ENCODE results near the gene HK2.

The HK2 gene

DNA sequence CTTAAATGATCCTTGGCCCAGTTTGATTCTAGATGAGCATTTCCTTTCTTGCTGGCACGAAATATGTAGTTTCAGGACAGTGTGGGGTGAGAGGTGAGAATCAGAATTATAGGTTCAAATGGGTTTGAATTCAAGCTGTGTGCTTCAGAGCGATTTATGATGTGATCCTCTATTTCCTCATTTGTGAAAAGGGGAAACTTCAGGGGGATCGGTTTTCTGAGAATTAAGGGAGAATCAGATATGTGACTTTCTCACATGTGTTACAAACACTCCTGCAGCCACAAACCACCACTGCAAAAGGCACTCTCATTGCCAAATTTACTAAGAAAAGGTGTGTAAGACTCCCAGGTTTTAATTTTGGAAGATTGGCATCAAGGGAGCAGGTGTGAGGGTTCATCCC is 24.4 kb downstream of the HK2 start:
- Histone ChIP-seq H3K36me3 (ENCODE audit: insufficient read depth, low read length) (no peaks in the 10 kb centered on the region), H3K9ac (ENCODE audit: low read depth, low read length) (no peak overlapping the region), H3K4me1 (ENCODE audit: insufficient read depth, low read length) (peaks cover 2% of the 10 kb centered on the region; the same call in 1 of the 2 replicates), H3K9me3 (ENCODE audit: control insufficient read depth, insufficient read depth, low read length) (no peaks in the 10 kb centered on the region)

DNA sequence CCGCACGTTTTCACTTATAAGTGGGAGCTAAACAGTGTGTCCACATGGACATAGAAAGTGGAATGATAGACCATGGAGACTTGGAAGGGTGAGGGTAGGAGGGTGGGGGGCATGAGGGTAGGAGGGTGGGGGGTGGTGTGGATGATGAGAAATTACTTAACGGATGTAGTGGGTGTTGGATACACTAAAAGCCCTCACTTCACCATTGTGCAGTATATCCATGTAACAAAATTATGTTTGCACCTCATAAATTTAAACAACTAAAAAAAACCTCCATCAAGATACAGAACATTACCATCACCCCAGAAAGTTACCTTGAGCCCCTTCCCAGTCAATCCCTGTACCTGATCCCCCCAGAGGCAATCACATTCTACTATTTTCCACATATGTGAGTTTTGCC is 26.2 kb downstream of the HK2 start:
- Histone ChIP-seq H3K9me3 (ENCODE audit: control insufficient read depth, insufficient read depth, low read length) (no peaks in the 10 kb centered on the region), H3K4me1 (ENCODE audit: insufficient read depth, low read length) (peaks cover 10% of the 10 kb centered on the region; the same call in 1 of the 2 replicates), H3K36me3 (ENCODE audit: insufficient read depth, low read length) (no peaks in the 10 kb centered on the region), H3K9ac (ENCODE audit: low read depth, low read length) (no peak overlapping the region)

GRCh38 chr2:74860521-74860920 is 26.6 kb downstream of the HK2 start:
- Histone ChIP-seq H3K9me3 (ENCODE audit: control insufficient read depth, insufficient read depth, low read length) (no peaks in the 10 kb centered on the region), H3K9ac (ENCODE audit: low read depth, low read length) (no peak overlapping the region), H3K36me3 (ENCODE audit: insufficient read depth, low read length) (no peaks in the 10 kb centered on the region), H3K4me1 (ENCODE audit: insufficient read depth, low read length) (peaks cover 14% of the 10 kb centered on the region; the same call in 1 of the 2 replicates)

GRCh38 chr2:74861531-74861930 is 27.6 kb downstream of the HK2 start:
- Histone ChIP-seq H3K9me3 (ENCODE audit: control insufficient read depth, insufficient read depth, low read length) (no peaks in the 10 kb centered on the region), H3K36me3 (ENCODE audit: insufficient read depth, low read length) (no peaks in the 10 kb centered on the region), H3K4me1 (ENCODE audit: insufficient read depth, low read length) (peaks cover 23% of the 10 kb centered on the region; the same call in 1 of the 2 replicates), H3K9ac (ENCODE audit: low read depth, low read length) (no peak overlapping the region)

GRCh38 chr2:74862020-74862964 is 28.4 kb downstream of the HK2 start:
- Histone ChIP-seq H3K9me3 (ENCODE audit: control insufficient read depth, insufficient read depth, low read length) (no peaks in the 10 kb centered on the region), H3K36me3 (ENCODE audit: insufficient read depth, low read length) (no peaks in the 10 kb centered on the region), H3K4me1 (ENCODE audit: insufficient read depth, low read length) (peaks cover 23% of the 10 kb centered on the region; the same call in 1 of the 2 replicates), H3K9ac (ENCODE audit: low read depth, low read length) (no peak overlapping the region)

DNA sequence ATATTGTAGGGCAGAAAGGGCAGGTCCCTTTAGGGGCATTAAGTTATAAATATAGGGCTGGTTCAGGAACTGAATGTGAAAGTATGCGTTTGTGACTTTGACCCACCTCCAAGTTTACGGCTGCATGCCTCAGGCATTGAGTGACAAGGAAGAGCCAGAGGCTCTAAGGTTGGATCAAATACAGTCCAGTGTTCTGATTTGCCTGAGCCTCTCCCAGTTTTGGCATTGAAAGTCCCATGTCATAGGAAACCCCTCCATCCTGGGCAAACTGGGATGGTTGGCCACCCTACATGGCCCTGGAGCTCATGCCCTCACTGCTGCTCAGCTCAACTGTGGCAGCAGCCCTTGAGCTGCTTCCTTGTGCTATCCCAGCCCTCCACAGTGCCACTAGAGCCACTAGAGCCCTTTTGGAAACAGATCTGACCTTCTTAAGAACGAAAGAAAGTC is 29.9 kb downstream of the HK2 start:
- H3K36me3 ChIP-seq (ENCODE audit: insufficient read depth, low read length), result 0 out of 2 replicates have a peak, but pooled peaks cover 3% of the 10 kb centered on the region
- H3K9ac ChIP-seq (ENCODE audit: low read depth, low read length), result no peak overlapping the region
- no peaks in the 10 kb centered on the region for H3K9me3 ChIP-seq (ENCODE audit: control insufficient read depth, insufficient read depth, low read length)
- H3K4me1 ChIP-seq (ENCODE audit: insufficient read depth, low read length), result peaks cover 30% of the 10 kb centered on the region; the same call in 1 of the 2 replicates

DNA sequence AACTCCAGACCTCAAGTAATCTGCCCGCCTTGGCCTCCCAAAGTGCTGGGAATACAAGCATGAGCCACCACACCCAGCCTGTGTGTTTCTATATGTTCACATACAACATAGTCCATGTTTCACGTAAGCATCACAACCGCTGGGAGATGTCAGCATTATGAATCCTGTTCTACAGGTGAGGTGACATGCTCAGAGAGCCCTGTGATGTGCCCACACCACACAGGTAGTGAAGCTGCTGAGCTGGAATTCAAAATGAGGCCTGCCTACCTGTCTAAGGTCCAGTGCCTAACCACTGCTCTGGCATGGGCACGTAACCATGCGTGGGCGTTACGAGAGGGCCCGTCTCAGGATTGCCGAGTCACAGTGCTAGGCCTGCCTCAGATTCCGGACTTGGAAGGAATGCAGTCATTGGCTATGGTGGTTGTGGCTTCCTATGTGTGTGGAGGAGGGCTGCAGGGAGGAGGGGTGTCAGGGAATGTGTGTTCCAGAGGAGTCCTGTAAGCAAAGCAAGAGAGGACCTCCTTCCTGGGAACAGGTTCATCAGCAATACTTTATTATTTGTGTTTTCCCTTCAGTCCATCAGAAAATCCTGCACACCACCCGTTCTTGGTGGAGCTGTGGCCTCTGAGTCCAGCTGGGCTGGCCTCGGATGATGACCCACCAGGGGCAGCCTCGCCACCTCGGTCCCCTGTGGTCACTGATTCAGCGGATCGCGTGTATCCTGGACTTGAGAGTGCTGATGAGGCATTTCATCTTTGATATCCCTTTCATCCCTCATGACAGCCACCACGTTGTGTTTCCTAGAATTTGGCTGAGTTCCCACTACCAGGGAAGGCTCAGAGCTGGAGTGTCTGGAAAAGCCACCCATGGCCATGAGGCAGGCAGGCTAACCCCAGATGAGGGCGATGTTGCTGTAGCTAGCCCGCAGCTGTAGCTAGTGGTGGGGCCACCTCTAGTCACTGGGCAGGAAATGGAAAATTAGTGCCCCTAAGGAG is 31.1 kb downstream of the HK2 start:
- Histone ChIP-seq H3K9ac (ENCODE audit: low read depth, low read length) (no peak overlapping the region), H3K4me1 (ENCODE audit: insufficient read depth, low read length) (peaks cover 30% of the 10 kb centered on the region; the same call in 1 of the 2 replicates), H3K9me3 (ENCODE audit: control insufficient read depth, insufficient read depth, low read length) (no peaks in the 10 kb centered on the region), H3K36me3 (ENCODE audit: insufficient read depth, low read length) (0 out of 2 replicates have a peak, but pooled peaks cover 3% of the 10 kb centered on the region)

DNA sequence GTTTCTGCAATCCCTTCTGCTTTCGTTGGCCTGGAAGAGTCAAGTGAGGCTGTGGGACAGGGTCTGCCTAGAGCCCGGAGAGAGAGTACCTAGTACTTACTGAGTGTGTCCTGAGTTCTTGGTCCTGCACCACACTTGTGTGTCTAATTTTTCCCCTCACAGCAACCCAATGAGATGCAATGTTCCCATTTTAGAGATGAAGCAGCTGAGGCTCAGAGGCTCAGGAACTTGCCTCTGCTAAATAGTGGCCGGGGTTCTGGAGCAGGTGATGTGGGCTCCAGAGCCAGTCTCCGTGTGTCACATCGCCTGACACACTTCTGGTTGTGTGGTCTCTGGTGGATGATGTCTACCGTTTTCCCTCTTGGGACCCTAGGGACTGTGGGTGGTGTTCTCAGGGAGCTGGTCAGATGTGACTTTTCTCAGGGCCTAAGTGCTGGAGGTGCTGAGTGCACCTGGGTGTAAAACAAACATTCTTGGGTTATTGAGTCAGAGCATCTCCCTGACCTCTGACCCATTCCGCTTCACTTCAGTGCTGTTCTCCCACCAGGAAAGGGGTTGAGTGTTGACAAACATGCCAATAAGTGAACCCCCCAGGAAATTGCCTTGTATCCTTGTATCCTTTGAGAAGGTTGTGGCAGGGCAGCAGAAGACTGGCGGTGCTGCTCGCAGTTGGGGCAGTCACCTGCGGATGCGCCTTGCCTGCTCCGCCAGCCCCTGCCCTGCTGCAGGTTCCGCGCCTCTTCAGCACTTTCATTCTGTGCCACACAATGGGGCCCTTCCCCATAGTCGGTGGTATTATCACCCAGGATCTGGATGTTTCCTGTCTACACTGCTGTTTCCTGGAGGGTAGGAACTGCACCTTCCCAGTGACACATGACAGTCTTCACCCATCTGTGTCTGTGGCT is 32.1 kb downstream of the HK2 start:
- H3K9ac ChIP-seq (ENCODE audit: low read depth, low read length), result no peak overlapping the region
- H3K36me3 ChIP-seq (ENCODE audit: insufficient read depth, low read length), result 0 out of 2 replicates have a peak, but pooled peaks cover 3% of the 10 kb centered on the region
- H3K4me1 ChIP-seq (ENCODE audit: insufficient read depth, low read length), result peaks cover 30% of the 10 kb centered on the region; the same call in 1 of the 2 replicates
- no peaks in the 10 kb centered on the region for H3K9me3 ChIP-seq (ENCODE audit: control insufficient read depth, insufficient read depth, low read length)

DNA sequence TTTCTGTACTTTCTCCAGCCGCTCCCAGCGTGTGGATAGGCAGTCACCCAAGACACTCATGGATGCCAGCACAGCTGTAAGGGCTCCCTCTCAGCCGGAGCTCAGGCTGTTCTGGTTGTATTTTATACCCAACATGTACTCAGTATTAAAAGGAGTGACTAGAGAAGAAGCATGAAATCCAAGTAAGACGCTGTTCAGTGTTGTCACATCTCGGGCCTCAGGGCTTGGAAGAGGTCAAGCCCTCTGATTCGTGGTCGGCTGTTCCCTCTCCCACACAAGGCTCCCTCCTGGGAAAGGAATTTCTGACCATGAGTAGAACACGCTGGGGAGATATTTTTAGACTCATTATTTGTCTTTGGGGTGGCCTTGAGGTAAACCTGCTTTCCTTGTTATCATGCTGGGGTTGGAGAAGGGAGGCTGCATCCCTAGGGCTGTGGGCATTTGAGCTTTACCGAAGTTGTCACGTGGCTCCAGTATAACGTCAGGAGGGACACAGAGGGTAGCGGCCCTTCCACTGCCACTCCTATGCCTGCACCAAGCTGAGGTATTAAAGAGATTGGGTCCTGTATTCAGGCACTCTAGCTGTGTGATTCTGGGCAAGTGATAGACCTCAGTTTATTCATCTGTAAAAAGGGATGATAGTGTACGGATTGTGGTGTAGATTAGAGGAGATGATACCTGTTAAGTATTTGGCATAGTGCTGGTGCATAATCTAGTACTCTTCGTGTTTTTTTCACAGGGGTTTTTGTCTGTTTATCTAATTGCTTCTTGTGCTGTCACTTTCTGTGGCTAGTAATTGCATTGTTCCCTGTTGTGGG is 34.1 kb downstream of the HK2 start:
- no peaks in the 10 kb centered on the region for H3K9me3 ChIP-seq (ENCODE audit: control insufficient read depth, insufficient read depth, low read length)
- H3K9ac ChIP-seq (ENCODE audit: low read depth, low read length), result no peak overlapping the region
- peaks cover 6% of the 10 kb centered on the region; the same call in 1 of the 2 replicates for H3K36me3 ChIP-seq (ENCODE audit: insufficient read depth, low read length)
- peaks cover 30% of the 10 kb centered on the region; the same call in 1 of the 2 replicates for H3K4me1 ChIP-seq (ENCODE audit: insufficient read depth, low read length)

DNA sequence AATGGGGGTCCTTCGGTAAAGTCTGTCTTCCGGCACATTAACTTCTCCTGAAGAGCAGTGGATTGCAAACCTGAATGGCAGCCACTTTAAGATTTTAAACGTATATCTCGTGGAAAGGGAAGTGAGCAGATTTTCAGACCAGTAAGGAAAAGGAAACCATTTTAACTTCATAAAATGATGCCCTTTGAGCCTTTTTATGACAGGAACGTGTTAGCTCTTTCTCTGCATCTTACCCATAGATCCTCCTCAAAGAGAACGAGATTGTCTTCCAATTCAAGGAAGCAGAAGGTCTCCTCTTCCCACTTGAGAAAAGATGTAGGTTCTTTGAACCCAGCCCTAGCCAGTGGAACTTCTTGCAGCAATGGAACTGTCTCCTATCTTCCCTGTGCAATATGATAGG is 35.6 kb downstream of the HK2 start:
- Histone ChIP-seq H3K36me3 (ENCODE audit: insufficient read depth, low read length) (peaks cover 6% of the 10 kb centered on the region; the same call in 1 of the 2 replicates), H3K9ac (ENCODE audit: low read depth, low read length) (no peak overlapping the region), H3K4me1 (ENCODE audit: insufficient read depth, low read length) (peaks cover 25% of the 10 kb centered on the region; the same call in 1 of the 2 replicates)

DNA sequence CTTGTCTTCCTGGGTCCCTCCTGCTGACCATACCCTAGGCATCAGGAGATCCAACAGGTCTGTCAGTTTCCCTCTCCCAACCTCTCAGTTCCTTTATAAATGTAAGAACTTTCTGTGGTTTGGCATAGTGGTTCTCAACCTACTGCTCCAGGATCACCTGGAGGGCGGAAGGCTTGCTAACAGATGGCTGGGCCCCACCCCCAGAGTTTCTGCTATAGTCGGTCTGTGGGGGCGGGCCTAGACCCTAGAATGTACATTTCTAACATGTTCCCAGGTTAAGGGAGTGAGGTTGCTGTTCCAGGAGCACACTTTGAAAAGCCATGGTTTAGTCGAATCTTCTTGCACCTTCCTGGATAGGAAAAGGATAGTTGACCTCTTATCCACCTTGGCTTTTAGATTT is 37.0 kb downstream of the HK2 start:
- Histone ChIP-seq H3K4me1 (ENCODE audit: insufficient read depth, low read length) (peaks cover 16% of the 10 kb centered on the region; the same call in 1 of the 2 replicates), H3K9ac (ENCODE audit: low read depth, low read length) (no peak overlapping the region), H3K36me3 (ENCODE audit: insufficient read depth, low read length) (peaks cover 6% of the 10 kb centered on the region; the same call in 1 of the 2 replicates), H3K9me3 (ENCODE audit: control insufficient read depth, insufficient read depth, low read length) (no peaks in the 10 kb centered on the region)

More for the DNA sequence above, 35.6 kb downstream of the HK2 start:
- H3K9me3 ChIP-seq (ENCODE audit: control insufficient read depth, insufficient read depth, low read length), result no peaks in the 10 kb centered on the region

GRCh38 chr2:74871414-74871813 is 37.5 kb downstream of the HK2 start:
- peaks cover 6% of the 10 kb centered on the region; the same call in 1 of the 2 replicates for H3K36me3 ChIP-seq (ENCODE audit: insufficient read depth, low read length)
- H3K4me1 ChIP-seq (ENCODE audit: insufficient read depth, low read length), result peaks cover 12% of the 10 kb centered on the region; the same call in 1 of the 2 replicates
- H3K9me3 ChIP-seq (ENCODE audit: control insufficient read depth, insufficient read depth, low read length), result no peaks in the 10 kb centered on the region
- no peak overlapping the region for H3K9ac ChIP-seq (ENCODE audit: low read depth, low read length)

Data from ES-I3 (cell line).